Pons (tissue), 1 donor: ENCODE data around the gene SLFN11.
"Not testable (repeated sequence)": the region's sequence is repeated elsewhere in the genome, so short reads cannot be mapped to it uniquely, and the experiment has no call there.

ENCODE experiments used
- DNase-seq: peaks from one replicate; pipeline ENCODE4 v3.0.0-alpha.2; 2016; ENCODE audit warnings: low spot score

The SLFN11 gene

GRCh38 chr17:35359398-35359797, 14.0 kb downstream of the SLFN11 start:
- no peak for DNase-seq

- DNase-seq = no peak
These were observed 21.1 kb downstream of the SLFN11 start for GRCh38 chr17:35352284-35352683.

GRCh38 chr17:35350493-35350892, 22.9 kb downstream of the SLFN11 start:
- DNase-seq = no peak

GRCh38 chr17:35345926-35346771, 27.3 kb downstream of the SLFN11 start:
- peak; percentile 64 for DNase-seq

- no peak for DNase-seq
These were observed 27.9 kb downstream of the SLFN11 start for GRCh38 chr17:35345445-35345925.

- peak; percentile 24 for DNase-seq
These were observed 29.2 kb downstream of the SLFN11 start for GRCh38 chr17:35344262-35344661.

- no peak for DNase-seq
These were observed 31.1 kb downstream of the SLFN11 start for GRCh38 chr17:35342276-35342675.

- DNase-seq = no peak
These were observed 31.9 kb downstream of the SLFN11 start for GRCh38 chr17:35341411-35341992.

GRCh38 chr17:35338230-35338629, 35.2 kb downstream of the SLFN11 start:
- DNase-seq = no peak

- no peak for DNase-seq
These were observed 36.1 kb downstream of the SLFN11 start for GRCh38 chr17:35337364-35337763.

GRCh38 chr17:35333578-35333977, 39.8 kb downstream of the SLFN11 start:
- not testable (repeated sequence) for DNase-seq

GRCh38 chr17:35322749-35323148, 50.7 kb downstream of the SLFN11 start:
- no peak for DNase-seq

- DNase-seq = no peak
These were observed 57.5 kb downstream of the SLFN11 start for GRCh38 chr17:35315971-35316370.

GRCh38 chr17:35315283-35315682, 58.1 kb downstream of the SLFN11 start:
- DNase-seq = peak; percentile 3

GRCh38 chr17:35314415-35315216, 58.8 kb downstream of the SLFN11 start:
- DNase-seq = no peak

GRCh38 chr17:35313875-35314409, 59.5 kb downstream of the SLFN11 start:
- no peak for DNase-seq

GRCh38 chr17:35312790-35313711, 60.4 kb downstream of the SLFN11 start:
- DNase-seq = peak; percentile 70

GRCh38 chr17:35312346-35312745, 61.1 kb downstream of the SLFN11 start:
- no peak for DNase-seq

GRCh38 chr17:35309345-35309744, 64.1 kb downstream of the SLFN11 start:
- DNase-seq = not testable (repeated sequence)
